ENCODE data around the gene ANO7. TPM values are rescaled to one million over a fixed set of nuclear protein-coding genes. Genes with fewer than 3 reads are reported as not detected.

Gene ANO7
- total and polyA plus RNA-seq, 2 of the 8 experiments (the other 6 are each of a cell fraction or from before 2014, with no cell fraction given): 3.2 to 6.9 TPM

GRCh38 chr2:241158546-241158900 is 30.0 kb upstream of the ANO7 start:
- H3K27ac ChIP-seq (ENCODE audit: low read depth, low read length): no peak overlapping the region
- no peak for DNase-seq (ENCODE audit: low read depth in 1 of 2, low spot score in 2 of 2)
- H3K36me3 ChIP-seq (ENCODE audit: control insufficient read depth in 2 of 4, insufficient read depth in 4 of 4, low read length in 3 of 4): peaks cover 0 to 17% (median 4%) of the 10 kb centered on the region in 4 experiments; a peak in 6 of 8 replicates
- no peak overlapping the region for H3K14ac ChIP-seq (ENCODE audit: insufficient read length)
- TF ChIP-seq TBP (IDR thresholded peaks at IDR 0.05; ENCODE audit: low read depth, low read length): no peak
- no peak for TF ChIP-seq CTBP2 (IDR thresholded peaks at IDR 0.05; ENCODE audit: borderline replicate concordance, insufficient read depth, insufficient read length, low read length)
- TF ChIP-seq POLR2AphosphoS5 (IDR thresholded peaks at IDR 0.05; ENCODE audit: low read depth, low read length): no peak
- no peak for TF ChIP-seq MAFK (IDR thresholded peaks at IDR 0.05; ENCODE audit: low read depth, low read length)
- H3K4me3 ChIP-seq (ENCODE audit: extremely low read depth in 1 of 4, insufficient read depth in 2 of 4, low read depth in 3 of 4, low read length in 4 of 4): no peak overlapping the region
- no peak overlapping the region for H4K5ac ChIP-seq (ENCODE audit: insufficient read length, low read depth, low read length)
- H2BK12ac ChIP-seq (ENCODE audit: low read depth, low read length): no peak overlapping the region
- peaks cover 0 to 3% of the 10 kb centered on the region in 2 experiments for H4K20me1 ChIP-seq (replicated peaks in 1 of 2; ENCODE audit: control insufficient read depth in 1 of 2, insufficient read depth in 2 of 2, low read length in 2 of 2)
- H3K79me2 ChIP-seq (ENCODE audit: control insufficient read depth in 1 of 2, insufficient read depth in 2 of 2, low read length in 2 of 2): no peaks in the 10 kb centered on the region
- no peak overlapping the region for H2AFZ ChIP-seq (ENCODE audit: low read length)
- peaks cover 0 to 3% (median 0%) of the 10 kb centered on the region in 4 experiments; a peak in 1 of 7 replicates for H3K4me1 ChIP-seq (replicated peaks in 1 of 4; ENCODE audit: control insufficient read depth in 3 of 4, insufficient read depth in 4 of 4, low read length in 3 of 4)
- H2BK5ac ChIP-seq (ENCODE audit: low read depth, low read length): no peak overlapping the region
- no peak overlapping the region for H4K91ac ChIP-seq (replicated peaks; ENCODE audit: insufficient read length, low read length)
- H2BK20ac ChIP-seq (ENCODE audit: low read length): no peak overlapping the region
- no peak overlapping the region for H2AK5ac ChIP-seq (ENCODE audit: low read depth, low read length)
- H3K23me2 ChIP-seq (ENCODE audit: low read depth, low read length): no peaks in the 10 kb centered on the region
- H3K9me3 ChIP-seq (ENCODE audit: insufficient read depth in 2 of 2, low read depth in 1 of 2, low read length in 1 of 2): no peaks in the 10 kb centered on the region
- no peak overlapping the region for H2BK120ac ChIP-seq (replicated peaks; ENCODE audit: low read depth, low read length)
- ChIA-PET CTCF (ENCODE audit: partially characterized antibody) (interaction anchor here (1.4 kb wide), 1 partner anchor 9 kb away, joined by 4 read pairs; the partner anchor contains the start of gene PASK), POLR2A (ENCODE audit: partially characterized antibody) (no interaction called here)
- H3K9ac ChIP-seq (replicated peaks in 1 of 4; ENCODE audit: extremely low read depth in 1 of 4, low read depth in 3 of 4, low read length in 3 of 4): no peak overlapping the region
- no peak overlapping the region for H3K4ac ChIP-seq (replicated peaks; ENCODE audit: insufficient read length, low read depth, low read length)
- no peak overlapping the region for H2BK15ac ChIP-seq (ENCODE audit: low read length)
- no peaks in the 10 kb centered on the region for H3K79me1 ChIP-seq (ENCODE audit: low read depth, low read length)
- no peak overlapping the region for H3K18ac ChIP-seq (ENCODE audit: extremely low read depth, low read length)
- no peak overlapping the region for H3K56ac ChIP-seq (replicated peaks; ENCODE audit: insufficient read length, low read depth, low read length)
- FAIRE-seq: no peak
- H3K27me3 ChIP-seq (replicated peaks in 1 of 4; ENCODE audit: control insufficient read depth in 3 of 4, extremely low read depth in 1 of 4, insufficient read depth in 3 of 4, low read length in 3 of 4): no peaks in the 10 kb centered on the region
- no peak overlapping the region for H3K4me2 ChIP-seq (ENCODE audit: insufficient read depth in 1 of 2, low read depth in 2 of 2, low read length in 2 of 2)
- no peak overlapping the region for H4K8ac ChIP-seq (ENCODE audit: extremely low read depth, insufficient read depth, low read length)
- no peak overlapping the region for H3K23ac ChIP-seq (ENCODE audit: insufficient read length)
- WGBS, 2 experiments (ENCODE audit: extremely low coverage in 1 of 2, insufficient coverage in 1 of 2, insufficient read length in 1 of 2, insufficient replicate concordance in 2 of 2, low coverage in 1 of 2, low lambda C conversion rate in 2 of 2, missing lambda C conversion rate in 1 of 2): 82% methylated on average over 8 of the region's 8 CpGs; no CpG with 5 or more reads in 1 of the 2 experiments
